MM.1S (cell line): ENCODE data around the gene EPB41.

Experiments used
- CTCF ChIP-seq: fragments of 300-600 bp; sonication (generic); IDR thresholded peaks from 2 replicates; pipeline ENCODE4 v1.5.1; 2016; ENCODE audit warnings: antibody characterized with exemption, low read length, mixed read lengths
- EZH2 ChIP-seq: fragments of 300-600 bp; sonication (generic); optimal IDR thresholded peaks from 2 replicates; pipeline ENCODE3; 2017; ENCODE audit warnings: low read depth, mild to moderate bottlenecking, antibody characterized with exemption, low read length, mixed read lengths

- TF ChIP-seq EZH2 = no peak
- peak; percentile 18 for TF ChIP-seq CTCF
These were observed 20.8 kb upstream of the EPB41 start for GRCh38 chr1:28893403-28894102.
